ENCODE data around the gene TOPAZ1.

The TOPAZ1 gene

DNA sequence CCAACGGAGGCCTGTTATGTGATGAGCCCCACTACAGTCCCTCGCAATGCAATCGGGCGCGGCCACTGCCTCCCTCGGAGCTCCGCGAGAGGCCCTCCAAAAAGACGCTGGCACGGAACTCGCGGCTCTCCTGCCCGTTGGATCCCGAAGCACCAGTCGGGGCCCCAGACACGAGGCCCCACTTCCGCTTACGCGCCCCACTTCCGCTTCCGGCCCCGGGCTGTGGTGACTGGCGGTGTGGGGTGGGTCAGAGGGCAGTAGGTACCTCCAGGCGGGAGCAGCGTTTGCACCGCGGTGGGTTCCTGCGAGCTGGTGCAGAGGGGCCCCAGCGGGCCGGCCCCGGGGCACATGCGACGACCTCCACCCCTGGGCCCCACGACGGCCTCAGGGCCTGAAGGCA lies at the start of gene TOPAZ1:
Gene TOPAZ1 (plus strand): TSS at position 181 of the 400 bp plus-strand sequence. CDS start 168 bp downstream, at position 349.
- Histone ChIP-seq H3K27ac (no peak within 1 kb of the TSS), H3K36me3 (ENCODE audit: insufficient read depth, low read length) (no peaks in the 10 kb centered on the region), H3K9ac (ENCODE audit: insufficient read length) (no peak within 1 kb of the TSS), H3K9me3 (ENCODE audit: low read depth, low read length) (no peaks in the 10 kb centered on the region), H3K4me3 (no peak within 1 kb of the TSS)
- TF ChIP-seq FOXP2 (optimal IDR thresholded peaks at IDR 0.05; ENCODE audit: control extremely low read depth, extremely low read length, insufficient read depth) (no peak), POLR2AphosphoS5 (IDR thresholded peaks at IDR 0.05; ENCODE audit: borderline replicate concordance, low read depth, low read length) (no peak), EZH2 (IDR thresholded peaks at IDR 0.05) (no peak)
- DNase-seq (ENCODE audit: low read depth, low spot score): no peak

DNA sequence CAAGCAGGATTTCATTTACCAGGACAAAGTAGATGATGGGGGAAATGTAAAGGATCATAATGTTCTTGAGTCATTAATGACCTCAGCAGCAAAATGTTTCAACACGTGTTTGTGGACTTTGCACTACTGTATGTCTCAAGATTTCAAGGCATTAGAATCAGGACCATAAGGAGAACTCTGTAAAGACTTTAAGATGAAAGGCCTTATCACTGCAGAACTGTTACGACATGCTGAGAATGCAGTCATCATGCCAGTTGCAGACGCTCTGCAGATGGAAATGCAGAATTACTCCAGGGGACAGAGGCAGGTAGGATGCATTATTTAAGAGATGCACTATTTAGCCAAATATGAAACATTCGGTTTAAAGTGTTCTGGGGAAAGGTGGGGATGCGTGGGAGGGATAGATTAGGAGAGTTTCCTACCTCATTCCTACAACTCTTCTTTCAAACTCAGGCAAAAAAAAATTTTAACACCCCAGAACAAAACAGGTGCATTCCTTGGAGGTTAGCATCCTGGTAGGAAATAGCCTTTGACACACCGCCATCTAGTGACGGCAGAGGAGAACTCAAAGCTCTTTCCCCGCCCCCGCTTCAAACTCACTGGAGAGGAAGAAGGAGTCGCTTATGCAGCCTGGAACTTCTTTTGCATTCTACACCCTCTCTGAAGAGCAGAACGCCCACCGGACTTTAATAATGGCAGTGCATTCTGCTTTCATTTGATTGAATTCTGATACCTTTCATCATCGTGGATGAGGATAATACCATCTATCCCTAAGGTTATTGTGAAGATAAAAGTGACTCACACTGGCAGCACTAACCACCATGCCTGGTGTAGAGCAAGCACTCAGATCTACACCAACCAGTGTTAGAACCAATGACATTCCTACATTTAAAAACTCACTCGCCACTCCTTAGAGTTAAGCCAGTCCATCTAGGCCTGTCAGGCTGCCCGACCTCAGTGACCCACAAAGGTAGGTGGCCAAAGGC lies 43.1 kb upstream of the TOPAZ1 start:
- H3K9me3 ChIP-seq (ENCODE audit: low read depth, low read length): no peaks in the 10 kb centered on the region
- no peaks in the 10 kb centered on the region for H3K36me3 ChIP-seq (ENCODE audit: insufficient read depth, low read length)
- no peak overlapping the region for H3K27ac ChIP-seq
- no peak overlapping the region for H3K4me3 ChIP-seq
- DNase-seq (ENCODE audit: low read depth, low spot score): no peak
- no peak for TF ChIP-seq FOXP2 (optimal IDR thresholded peaks at IDR 0.05; ENCODE audit: control extremely low read depth, extremely low read length, insufficient read depth)
- TF ChIP-seq POLR2AphosphoS5 (IDR thresholded peaks at IDR 0.05; ENCODE audit: borderline replicate concordance, low read depth, low read length): no peak
- TF ChIP-seq EZH2 (IDR thresholded peaks at IDR 0.05): no peak
- no peak overlapping the region for H3K9ac ChIP-seq (ENCODE audit: insufficient read length)

DNA sequence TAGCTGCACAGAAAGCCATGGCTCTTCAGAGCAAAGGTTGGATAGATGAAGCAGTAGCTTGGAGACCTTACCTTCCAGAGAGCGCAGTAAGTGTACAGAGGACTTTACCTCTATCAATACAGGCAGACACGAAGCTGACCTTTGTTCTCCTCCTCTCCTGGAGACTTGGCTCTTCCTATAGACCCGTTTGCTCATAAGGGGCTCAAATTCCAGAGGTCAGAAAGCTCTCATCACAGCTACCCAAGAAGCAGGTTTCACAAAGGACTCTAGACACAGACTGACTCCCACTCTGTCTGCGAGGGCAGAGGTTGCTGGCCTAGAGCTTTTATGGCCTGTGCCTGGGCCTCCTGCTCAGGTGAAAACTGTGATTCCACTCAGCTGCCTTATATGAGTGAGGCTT lies 35.4 kb upstream of the TOPAZ1 start:
- Histone ChIP-seq H3K27ac (no peak overlapping the region), H3K4me3 (no peak overlapping the region), H3K9ac (ENCODE audit: insufficient read length) (no peak overlapping the region), H3K36me3 (ENCODE audit: insufficient read depth, low read length) (no peaks in the 10 kb centered on the region), H3K9me3 (ENCODE audit: low read depth, low read length) (no peaks in the 10 kb centered on the region)
- TF ChIP-seq FOXP2 (optimal IDR thresholded peaks at IDR 0.05; ENCODE audit: control extremely low read depth, extremely low read length, insufficient read depth) (no peak), POLR2AphosphoS5 (IDR thresholded peaks at IDR 0.05; ENCODE audit: borderline replicate concordance, low read depth, low read length) (no peak), EZH2 (IDR thresholded peaks at IDR 0.05) (no peak)
- DNase-seq (ENCODE audit: low read depth, low spot score): no peak

DNA sequence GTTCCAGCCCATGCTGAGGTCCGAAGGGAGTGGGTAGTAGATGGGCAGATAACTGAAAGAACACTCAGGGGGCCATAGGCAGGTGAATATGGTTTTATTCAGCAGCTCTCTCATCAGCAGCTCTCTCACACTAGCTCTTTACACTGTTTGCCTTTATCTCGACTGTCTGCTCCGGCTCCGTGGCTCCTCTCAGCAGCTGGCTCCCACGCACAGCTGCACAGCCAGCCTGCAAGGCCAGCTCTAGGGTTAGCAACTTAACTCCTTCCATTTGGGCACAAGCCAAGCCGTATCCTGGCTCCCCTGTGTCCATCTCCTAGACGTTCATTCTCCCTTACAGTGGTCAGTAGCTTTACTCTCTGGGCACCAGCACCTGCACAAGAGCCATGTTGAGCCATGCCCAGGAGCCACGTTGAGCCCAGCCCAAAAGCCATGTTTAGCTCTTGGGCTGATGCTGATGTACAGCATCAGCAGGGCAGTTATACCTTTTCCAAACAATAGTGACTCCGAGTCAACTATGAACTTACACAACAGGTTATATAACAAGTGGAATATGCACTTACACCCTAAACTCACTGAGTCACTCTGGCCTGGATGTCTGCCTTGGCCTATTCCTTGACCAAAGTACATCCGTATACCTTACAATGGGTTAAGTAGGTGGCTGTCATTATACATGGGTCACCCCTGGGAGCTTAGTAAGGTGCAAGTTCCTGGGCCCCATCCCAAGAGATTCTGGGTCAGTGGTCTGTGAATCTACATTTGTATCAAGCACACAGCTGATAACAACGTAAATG lies 34.6 kb upstream of the TOPAZ1 start:
- Histone ChIP-seq H3K27ac (no peak overlapping the region), H3K9me3 (ENCODE audit: low read depth, low read length) (no peaks in the 10 kb centered on the region), H3K9ac (ENCODE audit: insufficient read length) (no peak overlapping the region), H3K4me3 (no peak overlapping the region), H3K36me3 (ENCODE audit: insufficient read depth, low read length) (no peaks in the 10 kb centered on the region)
- TF ChIP-seq EZH2 (IDR thresholded peaks at IDR 0.05): no peak
- TF ChIP-seq FOXP2 (optimal IDR thresholded peaks at IDR 0.05; ENCODE audit: control extremely low read depth, extremely low read length, insufficient read depth): no peak
- DNase-seq (ENCODE audit: low read depth, low spot score): no peak

DNA sequence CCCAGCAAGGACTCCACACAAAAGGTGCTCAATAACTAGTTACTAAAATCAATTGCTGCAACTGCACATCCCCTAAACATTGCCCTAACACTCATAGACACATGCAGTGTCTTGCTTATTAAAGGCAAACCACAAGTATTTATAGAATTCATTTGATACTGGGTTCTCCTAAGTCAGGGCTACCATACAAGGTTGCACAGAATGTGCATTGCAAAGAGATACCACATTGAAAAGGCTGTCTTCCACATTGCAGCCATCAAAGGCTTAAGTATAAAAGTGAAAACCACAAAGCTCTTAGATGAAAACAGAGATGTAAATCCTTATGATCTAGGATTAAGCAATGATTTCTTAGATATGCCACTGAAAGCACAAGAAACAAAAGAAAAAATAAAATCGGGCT lies 33.6 kb upstream of the TOPAZ1 start:
- Histone ChIP-seq H3K4me3 (no peak overlapping the region), H3K36me3 (ENCODE audit: insufficient read depth, low read length) (no peaks in the 10 kb centered on the region), H3K9me3 (ENCODE audit: low read depth, low read length) (no peaks in the 10 kb centered on the region), H3K9ac (ENCODE audit: insufficient read length) (no peak overlapping the region), H3K27ac (no peak overlapping the region)
- no peak for DNase-seq (ENCODE audit: low read depth, low spot score)
- no peak for TF ChIP-seq POLR2AphosphoS5 (IDR thresholded peaks at IDR 0.05; ENCODE audit: borderline replicate concordance, low read depth, low read length)
- no peak for TF ChIP-seq FOXP2 (optimal IDR thresholded peaks at IDR 0.05; ENCODE audit: control extremely low read depth, extremely low read length, insufficient read depth)
- TF ChIP-seq EZH2 (IDR thresholded peaks at IDR 0.05): no peak

DNA sequence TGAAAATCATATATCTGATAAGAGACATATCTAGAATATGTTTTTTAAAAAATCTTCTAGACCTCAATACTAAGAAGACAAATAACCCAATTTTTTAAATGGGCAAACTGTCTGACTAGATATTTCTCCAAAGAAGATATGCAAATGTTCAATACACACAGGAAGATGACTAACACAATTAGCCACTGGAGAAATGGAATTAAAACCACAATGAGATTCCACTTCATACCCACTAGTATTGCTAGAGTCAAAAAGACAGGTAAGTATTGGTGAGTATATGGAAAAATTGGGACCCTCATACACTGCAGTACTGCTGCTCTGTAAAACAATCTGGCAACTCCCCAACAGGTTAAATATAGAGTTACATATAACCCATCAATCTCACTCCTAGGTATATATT lies 33.1 kb upstream of the TOPAZ1 start:
- no peaks in the 10 kb centered on the region for H3K9me3 ChIP-seq (ENCODE audit: low read depth, low read length)
- H3K27ac ChIP-seq: no peak overlapping the region
- TF ChIP-seq FOXP2 (optimal IDR thresholded peaks at IDR 0.05; ENCODE audit: control extremely low read depth, extremely low read length, insufficient read depth) (no peak), POLR2AphosphoS5 (IDR thresholded peaks at IDR 0.05; ENCODE audit: borderline replicate concordance, low read depth, low read length) (no peak), EZH2 (IDR thresholded peaks at IDR 0.05) (no peak)
- no peak overlapping the region for H3K4me3 ChIP-seq
- no peak for DNase-seq (ENCODE audit: low read depth, low spot score)
- H3K9ac ChIP-seq (ENCODE audit: insufficient read length): no peak overlapping the region
- H3K36me3 ChIP-seq (ENCODE audit: insufficient read depth, low read length): no peaks in the 10 kb centered on the region

DNA sequence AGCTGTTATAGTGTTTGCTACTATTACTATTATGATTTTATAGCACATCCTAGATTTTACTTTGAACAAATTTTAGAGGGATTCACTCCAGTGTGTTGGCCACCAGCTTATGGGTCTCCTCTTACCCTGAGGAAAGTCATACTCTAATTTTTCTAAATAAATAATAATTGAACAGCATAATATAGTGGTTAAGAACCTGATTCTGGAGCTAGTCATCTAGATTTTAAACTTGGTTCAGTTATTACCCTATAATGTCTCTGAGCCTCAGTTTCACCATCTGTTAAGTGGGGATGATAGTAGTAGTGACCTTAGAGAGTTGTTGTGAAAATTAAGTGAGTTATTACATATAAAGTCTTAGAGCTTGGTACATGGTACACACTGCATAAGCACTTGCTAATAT lies 30.7 kb upstream of the TOPAZ1 start:
- Histone ChIP-seq H3K4me3 (no peak overlapping the region), H3K9me3 (ENCODE audit: low read depth, low read length) (no peaks in the 10 kb centered on the region), H3K36me3 (ENCODE audit: insufficient read depth, low read length) (no peaks in the 10 kb centered on the region), H3K27ac (no peak overlapping the region), H3K9ac (ENCODE audit: insufficient read length) (no peak overlapping the region)
- no peak for DNase-seq (ENCODE audit: low read depth, low spot score)
- TF ChIP-seq EZH2 (IDR thresholded peaks at IDR 0.05) (no peak), FOXP2 (optimal IDR thresholded peaks at IDR 0.05; ENCODE audit: control extremely low read depth, extremely low read length, insufficient read depth) (no peak), POLR2AphosphoS5 (IDR thresholded peaks at IDR 0.05; ENCODE audit: borderline replicate concordance, low read depth, low read length) (no peak)

DNA sequence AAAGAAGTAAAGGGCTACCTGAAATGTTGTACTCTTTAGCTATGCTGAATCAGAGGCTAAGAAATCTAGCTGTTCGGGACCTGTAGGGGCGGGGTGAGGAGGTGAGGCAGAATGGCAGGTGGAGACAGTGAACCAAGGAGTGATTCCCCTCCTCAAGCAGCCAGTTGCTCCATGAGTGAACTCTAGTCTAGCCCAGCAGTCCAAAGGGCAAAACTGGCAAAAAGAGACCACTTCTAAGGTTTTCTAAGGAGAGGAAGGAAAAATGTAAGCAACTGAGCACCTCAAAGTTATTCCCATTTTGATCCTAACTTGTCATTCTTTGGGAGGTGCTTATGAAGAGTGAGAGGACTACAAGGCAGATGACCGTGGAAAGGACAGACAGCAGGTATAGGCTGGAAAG lies 19.3 kb upstream of the TOPAZ1 start:
- Histone ChIP-seq H3K36me3 (ENCODE audit: insufficient read depth, low read length) (no peaks in the 10 kb centered on the region), H3K9ac (ENCODE audit: insufficient read length) (no peak overlapping the region), H3K27ac (no peak overlapping the region), H3K4me3 (no peak overlapping the region), H3K9me3 (ENCODE audit: low read depth, low read length) (no peaks in the 10 kb centered on the region)
- DNase-seq (ENCODE audit: low read depth, low spot score): no peak
- no peak for TF ChIP-seq POLR2AphosphoS5 (IDR thresholded peaks at IDR 0.05; ENCODE audit: borderline replicate concordance, low read depth, low read length)
- no peak for TF ChIP-seq EZH2 (IDR thresholded peaks at IDR 0.05)
- no peak for TF ChIP-seq FOXP2 (optimal IDR thresholded peaks at IDR 0.05; ENCODE audit: control extremely low read depth, extremely low read length, insufficient read depth)

All from SK-N-MC (cell line).